NCI-H2227 (cell line): ENCODE measurements around the gene HIRA.

Experiments
- DNase-seq: peaks from one replicate; lab custom pipeline; 2025; ENCODE audit not compliant: unreplicated experiment; lab: John Stamatoyannopoulos, UW

The HIRA gene, protein sequence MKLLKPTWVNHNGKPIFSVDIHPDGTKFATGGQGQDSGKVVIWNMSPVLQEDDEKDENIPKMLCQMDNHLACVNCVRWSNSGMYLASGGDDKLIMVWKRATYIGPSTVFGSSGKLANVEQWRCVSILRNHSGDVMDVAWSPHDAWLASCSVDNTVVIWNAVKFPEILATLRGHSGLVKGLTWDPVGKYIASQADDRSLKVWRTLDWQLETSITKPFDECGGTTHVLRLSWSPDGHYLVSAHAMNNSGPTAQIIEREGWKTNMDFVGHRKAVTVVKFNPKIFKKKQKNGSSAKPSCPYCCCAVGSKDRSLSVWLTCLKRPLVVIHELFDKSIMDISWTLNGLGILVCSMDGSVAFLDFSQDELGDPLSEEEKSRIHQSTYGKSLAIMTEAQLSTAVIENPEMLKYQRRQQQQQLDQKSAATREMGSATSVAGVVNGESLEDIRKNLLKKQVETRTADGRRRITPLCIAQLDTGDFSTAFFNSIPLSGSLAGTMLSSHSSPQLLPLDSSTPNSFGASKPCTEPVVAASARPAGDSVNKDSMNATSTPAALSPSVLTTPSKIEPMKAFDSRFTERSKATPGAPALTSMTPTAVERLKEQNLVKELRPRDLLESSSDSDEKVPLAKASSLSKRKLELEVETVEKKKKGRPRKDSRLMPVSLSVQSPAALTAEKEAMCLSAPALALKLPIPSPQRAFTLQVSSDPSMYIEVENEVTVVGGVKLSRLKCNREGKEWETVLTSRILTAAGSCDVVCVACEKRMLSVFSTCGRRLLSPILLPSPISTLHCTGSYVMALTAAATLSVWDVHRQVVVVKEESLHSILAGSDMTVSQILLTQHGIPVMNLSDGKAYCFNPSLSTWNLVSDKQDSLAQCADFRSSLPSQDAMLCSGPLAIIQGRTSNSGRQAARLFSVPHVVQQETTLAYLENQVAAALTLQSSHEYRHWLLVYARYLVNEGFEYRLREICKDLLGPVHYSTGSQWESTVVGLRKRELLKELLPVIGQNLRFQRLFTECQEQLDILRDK

DNA sequence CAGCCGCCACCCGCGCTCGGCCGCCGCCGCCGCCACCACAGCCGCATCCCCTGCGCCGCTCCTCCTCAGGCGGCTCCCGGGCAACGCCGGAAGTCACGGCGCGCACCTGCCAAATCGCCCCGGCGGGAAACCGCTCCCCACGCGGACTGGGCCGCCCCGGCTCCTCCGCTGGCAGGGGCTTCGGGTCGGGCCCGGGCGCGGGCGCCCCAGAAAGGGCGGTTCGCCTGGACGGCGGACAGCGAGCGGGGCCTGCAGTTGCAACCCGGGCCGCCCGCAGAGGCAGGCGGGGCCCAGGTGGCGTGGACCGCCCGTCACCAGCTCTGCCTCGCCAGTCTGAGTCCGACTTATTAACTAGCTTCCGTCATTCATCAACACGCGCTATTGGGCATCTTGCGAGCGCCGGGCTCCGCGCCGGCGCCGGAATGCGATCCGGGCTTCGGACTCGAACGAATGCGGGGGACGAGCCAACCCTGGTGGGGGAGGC, at the start of gene HIRA:
TSS of gene HIRA (minus strand) at position 85 of the 484 bp plus-strand sequence. CDS start 257 bp downstream, outside the sequence.
- peak; percentile 91 for DNase-seq

DNA sequence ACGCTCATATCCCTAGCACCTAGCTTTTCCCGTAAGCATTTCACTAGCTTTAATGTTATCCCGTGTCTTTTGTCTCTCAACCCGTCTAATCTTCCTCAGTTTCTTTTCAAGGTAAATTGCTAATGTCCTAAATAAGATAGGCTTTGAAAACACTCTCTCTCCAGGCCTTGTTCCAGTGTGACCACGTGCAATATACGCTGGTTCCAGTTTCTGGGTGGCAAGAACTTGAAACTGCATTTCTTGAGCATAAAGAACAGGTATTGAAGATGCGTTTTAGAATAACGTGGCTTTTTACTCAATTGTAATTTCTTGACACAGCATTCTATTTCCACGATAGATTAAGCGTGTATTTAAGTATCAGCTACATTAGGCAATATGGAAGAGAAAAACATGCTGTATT, 49.3 kb upstream of the HIRA start:
- DNase-seq: no peak

- DNase-seq: no peak
These were observed 48.6 kb upstream of the HIRA start for GRCh38 chr22:19480173-19480568.

DNA sequence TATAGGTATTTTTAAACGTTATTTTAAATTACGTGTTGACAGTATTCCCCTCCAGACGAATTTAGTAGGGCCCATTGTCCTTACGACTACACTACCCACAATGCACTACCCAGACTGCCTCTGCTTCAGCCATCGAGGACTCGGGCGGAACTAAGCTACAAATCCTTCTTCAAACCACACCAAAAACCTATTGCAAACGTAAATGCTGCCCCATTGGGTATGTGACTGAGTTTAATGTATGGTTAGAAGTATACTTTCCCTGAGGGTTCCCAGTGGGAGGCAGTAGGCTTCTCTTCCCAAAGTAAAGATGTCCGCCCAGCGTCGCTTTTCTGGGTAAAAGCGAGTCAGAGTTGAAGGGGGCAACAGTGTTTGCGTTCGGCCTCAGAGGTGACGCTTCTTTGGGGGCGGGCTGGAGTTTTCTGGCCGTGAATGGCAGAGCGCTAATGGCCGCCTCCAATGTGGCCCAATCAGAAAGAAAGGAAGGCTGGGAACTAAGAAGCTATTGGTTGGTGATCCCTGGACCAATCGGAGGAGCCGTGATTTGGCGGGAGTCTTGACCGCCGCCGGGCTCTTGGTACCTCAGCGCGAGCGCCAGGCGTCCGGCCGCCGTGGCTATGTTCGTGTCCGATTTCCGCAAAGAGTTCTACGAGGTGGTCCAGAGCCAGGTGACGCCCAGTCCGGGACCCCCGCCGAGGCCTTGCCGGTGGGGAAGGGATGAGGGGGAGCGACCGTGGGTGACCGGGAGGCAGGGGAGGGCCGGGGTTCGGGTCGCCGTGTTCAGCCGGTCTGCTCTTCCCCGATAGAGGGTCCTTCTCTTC, 48.0 kb upstream of the HIRA start, which contains the start of gene CDC45:
TSS of gene CDC45 (plus strand) at position 566 of the 818 bp plus-strand sequence. CDS start at position 615, 49 bp downstream.
- peak; percentile 98 for DNase-seq

DNA sequence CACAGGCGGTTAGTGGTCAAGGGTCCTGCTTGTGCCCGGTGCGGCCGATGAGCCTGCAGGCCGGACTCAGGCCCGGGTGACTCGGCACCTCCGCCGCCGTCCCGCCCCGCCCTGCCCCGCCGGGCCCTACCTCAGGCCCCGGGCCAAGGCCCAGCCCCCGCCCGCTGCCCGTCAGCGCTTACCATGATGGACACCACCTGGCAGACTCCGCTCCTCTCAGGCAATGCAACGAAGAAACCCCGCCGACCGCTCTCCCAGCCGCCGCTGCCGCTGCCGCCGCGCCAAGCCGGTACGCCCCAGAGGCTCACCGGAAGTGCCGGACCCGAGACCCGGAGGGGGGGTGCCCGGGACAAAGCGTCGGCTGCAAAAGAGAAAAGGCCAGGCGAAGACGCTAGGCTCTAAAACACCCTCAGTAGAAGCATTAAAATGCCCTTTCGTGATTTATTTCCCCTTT, 47.4 kb upstream of the HIRA start, which contains the start of gene UFD1:
TSS of gene UFD1 (minus strand) at position 293 of the 454 bp plus-strand sequence. CDS start at position 185, 108 bp downstream.
- DNase-seq: peak; percentile 89

DNA sequence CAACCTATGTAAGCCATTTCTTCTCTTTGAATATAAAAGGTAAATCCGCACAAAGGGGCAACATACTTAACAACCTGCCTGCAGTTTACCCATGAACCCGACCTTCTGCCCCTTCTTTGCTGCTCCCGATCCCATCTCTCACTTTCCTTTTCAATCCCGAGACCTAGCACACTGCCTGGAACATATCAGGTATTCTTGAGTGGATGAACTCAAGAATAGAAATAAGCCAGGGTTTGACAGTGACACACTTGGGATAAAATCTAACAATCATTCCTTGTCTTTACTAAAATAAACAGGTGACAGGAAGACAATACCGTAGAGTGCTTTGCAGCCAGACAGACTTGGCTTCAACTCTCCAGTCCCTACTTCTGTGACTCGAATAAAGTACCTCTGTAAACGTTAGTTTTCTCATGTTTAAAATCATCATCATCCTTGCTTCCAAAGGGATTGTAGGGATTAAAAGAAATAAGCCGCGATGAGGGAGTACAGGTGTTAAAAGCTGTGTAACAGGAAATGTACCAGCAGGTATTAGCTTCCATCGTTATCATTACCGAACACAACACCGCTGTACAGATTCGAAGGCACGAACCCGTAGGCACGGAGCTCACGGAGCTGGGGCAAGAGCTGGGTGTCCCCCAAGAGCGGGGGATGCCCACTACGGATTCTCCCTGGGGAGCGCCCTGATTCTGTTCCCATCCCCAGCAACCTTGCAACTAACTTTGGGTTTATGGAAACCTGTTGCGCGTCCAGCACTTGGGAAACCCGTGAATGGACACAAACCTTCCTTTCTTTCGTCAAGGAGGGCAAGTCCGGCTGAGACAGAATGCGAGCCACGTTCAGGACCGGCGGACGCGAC, 46.7 kb upstream of the HIRA start:
- DNase-seq: no peak

DNA sequence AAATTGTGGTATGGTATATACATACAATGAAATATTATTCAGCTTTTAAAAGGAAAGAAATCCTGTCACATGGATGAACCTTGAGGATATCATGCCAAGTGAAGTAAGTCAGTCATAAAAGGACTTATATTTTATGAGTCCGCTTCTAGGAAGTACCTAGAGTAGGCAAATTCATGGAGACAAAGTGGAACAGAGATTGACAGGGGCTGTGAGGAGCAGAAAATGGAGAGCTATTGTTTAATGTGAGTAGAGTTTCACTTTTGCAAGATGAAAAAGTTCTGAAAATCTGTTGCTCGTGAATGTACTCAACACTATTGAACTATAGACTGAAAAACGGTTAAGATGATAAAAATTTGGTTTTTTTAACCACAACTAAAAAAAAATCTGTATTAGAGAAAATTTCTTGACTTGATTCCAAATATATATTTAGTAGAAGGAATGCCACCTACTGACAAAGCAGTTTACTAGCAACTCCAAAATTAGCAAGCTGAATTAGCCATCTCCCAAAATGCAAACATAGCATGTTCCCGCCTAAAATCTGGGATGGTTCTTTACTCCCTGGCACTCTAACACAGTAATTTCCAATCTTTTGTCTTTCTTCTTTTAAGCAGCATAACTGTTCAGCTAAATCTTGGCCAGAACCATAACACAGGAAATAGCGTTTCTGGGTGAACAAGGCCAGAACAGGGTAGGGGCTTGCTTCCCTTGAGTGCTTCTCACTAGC, 46.0 kb upstream of the HIRA start:
- no peak for DNase-seq

GRCh38 chr22:19476023-19476422, 44.5 kb upstream of the HIRA start:
- no peak for DNase-seq

DNA sequence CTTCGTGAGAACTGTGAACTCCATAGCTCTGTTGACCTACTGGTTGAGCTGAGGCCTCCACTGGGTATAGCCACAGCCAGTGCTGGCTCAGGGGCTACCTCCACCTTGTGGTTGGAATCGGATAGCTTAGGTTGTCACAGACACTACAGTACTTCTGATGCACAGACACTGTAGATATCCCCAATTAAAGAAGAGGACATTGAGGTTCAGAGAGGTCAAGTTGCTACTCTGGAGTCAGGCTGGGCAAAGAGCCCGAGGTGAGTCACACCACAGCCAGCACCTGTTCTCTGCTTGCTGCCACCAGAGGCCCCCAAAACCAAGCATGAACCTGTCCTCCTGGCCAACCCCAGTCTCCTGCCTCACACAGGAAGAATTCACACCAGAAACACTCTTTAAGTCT, 42.0 kb upstream of the HIRA start:
- no peak for DNase-seq

DNA sequence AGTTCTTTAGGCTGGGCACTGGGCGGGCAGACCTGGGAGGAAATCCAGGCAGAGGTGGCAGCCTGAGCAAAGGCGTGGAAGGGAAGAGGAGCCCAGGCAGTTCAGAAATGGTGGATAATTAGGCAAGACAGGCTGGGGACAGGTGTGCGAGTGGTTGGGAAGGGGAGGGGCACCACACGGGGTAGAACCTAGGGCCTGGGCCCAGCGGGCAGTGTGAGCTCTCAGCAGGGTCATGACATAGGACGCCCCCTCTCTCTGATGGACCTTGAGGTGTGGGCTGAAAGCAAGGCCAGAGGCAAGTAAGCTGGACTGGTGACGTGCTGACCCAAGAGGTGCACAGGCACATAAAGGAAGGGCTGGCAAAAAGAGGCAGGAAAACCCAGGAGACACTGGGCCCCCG, 40.7 kb upstream of the HIRA start:
- no peak for DNase-seq

DNA sequence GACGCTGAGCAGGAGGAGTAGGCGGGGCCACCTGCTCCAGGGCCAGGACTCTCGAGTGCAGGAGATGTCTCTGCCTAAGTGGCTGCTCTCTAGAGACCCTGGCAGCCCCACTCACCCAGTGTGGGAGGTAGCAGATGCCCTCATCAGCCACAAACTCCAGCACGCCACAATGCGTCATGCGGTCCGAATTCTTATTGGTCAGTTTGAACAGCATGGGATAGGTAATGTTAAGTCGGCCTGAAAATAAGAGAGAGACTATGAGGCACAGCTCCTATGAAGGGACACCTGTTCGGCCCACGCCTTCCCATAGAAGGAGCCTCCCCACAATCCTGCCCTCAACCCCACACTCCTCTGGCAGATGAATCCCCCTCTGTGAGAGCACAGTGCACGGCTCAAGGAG, 40.0 kb upstream of the HIRA start:
- no peak for DNase-seq

DNA sequence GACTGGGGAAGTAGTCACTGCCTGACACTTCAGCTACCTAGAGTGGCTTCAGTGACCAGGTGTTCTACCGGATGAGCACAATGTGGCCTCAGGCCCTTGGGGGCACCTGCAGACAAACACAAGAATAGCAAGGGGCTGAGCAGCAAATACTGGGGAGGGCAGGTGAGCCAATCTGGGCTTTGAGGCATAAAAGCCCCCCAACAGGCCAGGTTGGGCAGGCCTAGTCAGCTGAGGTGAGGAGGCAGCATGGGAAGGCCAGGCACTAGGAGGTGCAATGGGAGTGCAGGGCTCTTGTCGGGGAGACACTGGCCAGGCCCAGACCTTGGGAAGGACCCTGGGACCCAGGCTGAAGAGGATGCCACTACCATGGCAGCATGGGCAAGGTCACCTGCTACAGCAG, 38.5 kb upstream of the HIRA start:
- DNase-seq: no peak

- DNase-seq: no peak
These were observed 37.9 kb upstream of the HIRA start for GRCh38 chr22:19469421-19469820.

- DNase-seq: no peak
These were observed 36.4 kb upstream of the HIRA start for GRCh38 chr22:19467912-19468311.

- no peak for DNase-seq
These were observed 35.6 kb upstream of the HIRA start for GRCh38 chr22:19466848-19467752.

- DNase-seq: no peak
These were observed 34.7 kb upstream of the HIRA start for GRCh38 chr22:19466126-19466716.

DNA sequence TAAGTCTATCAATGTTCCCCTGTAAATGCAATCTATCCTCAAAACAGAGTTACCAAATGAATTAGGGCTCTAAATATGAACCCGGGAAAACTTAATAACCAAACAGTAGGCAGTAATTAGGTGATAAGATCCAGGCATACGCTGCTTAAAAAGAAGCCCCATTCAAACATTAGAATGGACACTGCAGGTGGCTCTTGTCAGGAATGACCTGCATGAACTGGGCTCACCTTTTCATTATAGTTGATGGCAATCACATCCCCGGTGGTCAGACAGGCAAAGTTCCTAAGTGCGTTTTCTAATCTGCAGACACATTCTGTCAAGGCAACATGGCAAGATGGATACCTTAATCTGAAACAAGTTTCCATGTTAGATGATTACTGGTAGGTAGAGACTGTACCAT, 33.4 kb upstream of the HIRA start:
- DNase-seq: no peak
